Smooth muscle cell (in vitro differentiated cells): Measurements from ENCODE around the gene MICAL3. TPM values are rescaled to one million over a fixed set of nuclear protein-coding genes. Genes with fewer than 3 reads are reported as not detected.

ENCODE experiments used
- DNase-seq: peaks from one replicate; lab custom pipeline; 2025; ENCODE audit not compliant: unreplicated experiment; lab: John Stamatoyannopoulos, UW
- H2AFZ ChIP-seq: fragments of 200-600 bp; sonication (generic); 2 replicates; pipeline ENCODE4 v1.6.0; 2016; ENCODE audit warnings: antibody characterized with exemption, low read depth, mild to moderate bottlenecking
- H3F3A ChIP-seq: fragments of 200-600 bp; sonication (generic); 2 replicates; pipeline ENCODE4 v1.6.0; 2017; ENCODE audit warnings: antibody characterized with exemption, low read depth
- H3K27ac ChIP-seq: fragments of 200-600 bp; sonication (generic); 2 replicates; pipeline ENCODE4 v1.5.1; 2016; ENCODE audit warnings: low read depth, mild to moderate bottlenecking
- H3K27me3 ChIP-seq: fragments of 200-600 bp; sonication (generic); 2 replicates; pipeline ENCODE4 v1.6.1; 2016; ENCODE audit warnings: low read depth, mild to moderate bottlenecking
- H3K36me3 ChIP-seq: fragments of 200-600 bp; sonication (generic); 2 replicates; pipeline ENCODE4 v1.5.1; 2016; ENCODE audit warnings: low read depth
- H3K4me1 ChIP-seq: fragments of 200-600 bp; sonication (generic); 2 replicates; pipeline ENCODE4 v1.5.1; 2016; ENCODE audit warnings: low read depth
- H3K4me2 ChIP-seq: fragments of 200-600 bp; sonication (generic); 2 replicates; pipeline ENCODE4 v1.6.0; 2016; ENCODE audit warnings: mild to moderate bottlenecking
- H3K4me3 ChIP-seq: fragments of 200-600 bp; sonication (generic); 2 replicates; pipeline ENCODE4 v1.5.1; 2016; ENCODE audit warnings: mild to moderate bottlenecking
- H3K79me2 ChIP-seq: fragments of 200-600 bp; sonication (generic); 2 replicates; pipeline ENCODE4 v1.6.0; 2016; ENCODE audit warnings: low read depth, mild to moderate bottlenecking
- H3K9ac ChIP-seq: fragments of 200-600 bp; sonication (generic); 2 replicates; pipeline ENCODE4 v1.6.0; 2016; ENCODE audit warnings: low read depth
- H3K9me3 ChIP-seq: fragments of 200-600 bp; sonication (generic); replicated peaks from 2 replicates; pipeline ENCODE4 v1.5.1; 2016; ENCODE audit warnings: low read depth
- H4K20me1 ChIP-seq: fragments of 200-600 bp; sonication (generic); 2 replicates; pipeline ENCODE4 v1.6.0; 2016; ENCODE audit warnings: low read depth
- CTCF ChIP-seq: fragments of 200-600 bp; sonication (generic); IDR thresholded peaks from 2 replicates; pipeline ENCODE4 v1.5.1; 2017; ENCODE audit warnings: borderline replicate concordance, mild to moderate bottlenecking, antibody characterized with exemption; ENCODE audit not compliant: insufficient read depth, poor library complexity, severe bottlenecking
- WGBS: methylation state at CpG from one replicate; pipeline ENCODE4 v1.1.7; 2016; ENCODE audit warnings: low lambda C conversion rate; 5-methylcytosine and 5-hydroxymethylcytosine counted together
- polyA plus RNA-seq: library from polyadenylated mRNA; unstranded; fragments of >200 nt; fragmentation: Nextera tagmentation; extraction: Ambion mirVana; gene quantifications from 2 replicates; pipeline ENCODE4 v1.2.1, GENCODE V29; 2016
- total RNA-seq: library from RNA; depleted of rRNA; stranded (reverse); fragments of >200 nt; gene quantifications from 2 replicates; pipeline ENCODE4 v1.2.3, GENCODE V29; 2014

The MICAL3 gene
- total and polyA plus RNA-seq, 2 experiments from 2014 or later = 3.1 to 28.6 TPM

- H3K27ac ChIP-seq = no peak overlapping the region
- H2AFZ ChIP-seq = no peak overlapping the region
- DNase-seq = no peak
- no peaks in the 10 kb centered on the region for H3K27me3 ChIP-seq
- H3K9me3 ChIP-seq = no peaks in the 10 kb centered on the region
- H3K4me2 ChIP-seq = no peak overlapping the region
- no peaks in the 10 kb centered on the region for H3K79me2 ChIP-seq
- H3F3A ChIP-seq = no peaks in the 10 kb centered on the region
- no peaks in the 10 kb centered on the region for H3K36me3 ChIP-seq
- no peak overlapping the region for H3K4me3 ChIP-seq
- no peak overlapping the region for H3K9ac ChIP-seq
- H4K20me1 ChIP-seq = no peaks in the 10 kb centered on the region
- no peak for TF ChIP-seq CTCF
- 89% methylated on average over 7 of the region's 7 CpGs for WGBS
- no peaks in the 10 kb centered on the region for H3K4me1 ChIP-seq
These were observed 279.9 kb downstream of the MICAL3 start for GRCh38 chr22:17744430-17744829.

- Histone ChIP-seq H3K27me3 (no peaks in the 10 kb centered on the region), H3K36me3 (no peaks in the 10 kb centered on the region), H3K9ac (no peak overlapping the region), H3K79me2 (no peaks in the 10 kb centered on the region), H3K4me1 (no peaks in the 10 kb centered on the region), H3K4me3 (no peak overlapping the region), H2AFZ (no peak overlapping the region), H3K4me2 (no peak overlapping the region), H3K9me3 (no peaks in the 10 kb centered on the region), H3F3A (no peaks in the 10 kb centered on the region), H3K27ac (no peak overlapping the region), H4K20me1 (no peaks in the 10 kb centered on the region)
- WGBS = 81% methylated on average over 25 of the region's 25 CpGs
- TF ChIP-seq CTCF = no peak
- DNase-seq = no peak
These were observed 280.5 kb downstream of the MICAL3 start for GRCh38 chr22:17743661-17744411.

- peak; percentile 79 for TF ChIP-seq CTCF
- Histone ChIP-seq H3K79me2 (no peaks in the 10 kb centered on the region), H3K9ac (no peak overlapping the region), H3K27me3 (no peaks in the 10 kb centered on the region), H4K20me1 (no peaks in the 10 kb centered on the region), H3F3A (no peaks in the 10 kb centered on the region), H3K4me3 (no peak overlapping the region), H3K4me1 (no peaks in the 10 kb centered on the region), H3K4me2 (no peak overlapping the region), H3K9me3 (no peaks in the 10 kb centered on the region), H2AFZ (no peak overlapping the region), H3K27ac (no peak overlapping the region), H3K36me3 (no peaks in the 10 kb centered on the region)
- 54% methylated on average over 9 of the region's 9 CpGs for WGBS
- DNase-seq = peak; percentile 12
These were observed 281.8 kb downstream of the MICAL3 start for GRCh38 chr22:17742527-17742902.
